ENCODE data around the gene PCDHB9.
"Not testable (repeated sequence)": the region's sequence is repeated elsewhere in the genome, so short reads cannot be mapped to it uniquely, and the experiment has no call there.

The PCDHB9 gene

GRCh38 chr5:141189131-141189530, 2.2 kb downstream of the PCDHB9 start:
- DNase-seq = not testable (repeated sequence)

GRCh38 chr5:141192110-141192725, 5.3 kb downstream of the PCDHB9 start, which contains the start of gene PCDHB10:
PCDHB10 (plus strand) TSS chr5:141192353; CDS start chr5:141192553, 200 bp downstream.
- peak; percentile 18 for DNase-seq

GRCh38 chr5:141194332-141194731, 7.4 kb downstream of the PCDHB9 start:
- DNase-seq = not testable (repeated sequence)

GRCh38 chr5:141196363-141196762, 9.4 kb downstream of the PCDHB9 start:
- DNase-seq = no peak

- DNase-seq = no peak
Observed at GRCh38 chr5:141199359-141200235, 12.6 kb downstream of the PCDHB9 start, which contains the start of gene PCDHB11. PCDHB11 (plus strand) TSS chr5:141199627; CDS start chr5:141199775, 148 bp downstream.

- not testable (repeated sequence) for DNase-seq
Observed at GRCh38 chr5:141201126-141201525, 14.2 kb downstream of the PCDHB9 start.

- DNase-seq = not testable (repeated sequence)
Observed at GRCh38 chr5:141201646-141202045, 14.7 kb downstream of the PCDHB9 start.

GRCh38 chr5:141208478-141208877, 21.5 kb downstream of the PCDHB9 start, which contains the start of gene PCDHB12:
PCDHB12 (plus strand) TSS chr5:141208719; CDS start chr5:141208908, 189 bp downstream.
- no peak for DNase-seq

- not testable (repeated sequence) for DNase-seq
Observed at GRCh38 chr5:141210281-141210680, 23.3 kb downstream of the PCDHB9 start.

- not testable (repeated sequence) for DNase-seq
Observed at GRCh38 chr5:141210849-141211248, 23.9 kb downstream of the PCDHB9 start.

GRCh38 chr5:141213656-141214339, 26.8 kb downstream of the PCDHB9 start, which contains the start of gene PCDHB13:
PCDHB13 (plus strand) TSS chr5:141213919; CDS start chr5:141214124, 205 bp downstream.
- peak; percentile 3 for DNase-seq

- DNase-seq = not testable (repeated sequence)
Observed at GRCh38 chr5:141214583-141214982, 27.6 kb downstream of the PCDHB9 start.

GRCh38 chr5:141215504-141215903, 28.5 kb downstream of the PCDHB9 start:
- DNase-seq = not testable (repeated sequence)

- not testable (repeated sequence) for DNase-seq
Observed at GRCh38 chr5:141216035-141216434, 29.1 kb downstream of the PCDHB9 start.

- no peak for DNase-seq
Observed at GRCh38 chr5:141223112-141223783, 36.3 kb downstream of the PCDHB9 start, which contains the start of gene PCDHB14. PCDHB14 (plus strand) TSS chr5:141223343; CDS start chr5:141223506, 163 bp downstream.

- DNase-seq = not testable (repeated sequence)
Observed at GRCh38 chr5:141224844-141225243, 37.9 kb downstream of the PCDHB9 start.

GRCh38 chr5:141225421-141225820, 38.5 kb downstream of the PCDHB9 start:
- DNase-seq = not testable (repeated sequence)

GRCh38 chr5:141234109-141234667, 47.2 kb downstream of the PCDHB9 start:
- DNase-seq = no peak

- not testable (repeated sequence) for DNase-seq
Observed at GRCh38 chr5:141235922-141236321, 49.0 kb downstream of the PCDHB9 start.

GRCh38 chr5:141236516-141237313, 49.8 kb downstream of the PCDHB9 start:
- DNase-seq = no peak
